ENCODE data around the gene AGPAT4.

The AGPAT4 gene

DNA sequence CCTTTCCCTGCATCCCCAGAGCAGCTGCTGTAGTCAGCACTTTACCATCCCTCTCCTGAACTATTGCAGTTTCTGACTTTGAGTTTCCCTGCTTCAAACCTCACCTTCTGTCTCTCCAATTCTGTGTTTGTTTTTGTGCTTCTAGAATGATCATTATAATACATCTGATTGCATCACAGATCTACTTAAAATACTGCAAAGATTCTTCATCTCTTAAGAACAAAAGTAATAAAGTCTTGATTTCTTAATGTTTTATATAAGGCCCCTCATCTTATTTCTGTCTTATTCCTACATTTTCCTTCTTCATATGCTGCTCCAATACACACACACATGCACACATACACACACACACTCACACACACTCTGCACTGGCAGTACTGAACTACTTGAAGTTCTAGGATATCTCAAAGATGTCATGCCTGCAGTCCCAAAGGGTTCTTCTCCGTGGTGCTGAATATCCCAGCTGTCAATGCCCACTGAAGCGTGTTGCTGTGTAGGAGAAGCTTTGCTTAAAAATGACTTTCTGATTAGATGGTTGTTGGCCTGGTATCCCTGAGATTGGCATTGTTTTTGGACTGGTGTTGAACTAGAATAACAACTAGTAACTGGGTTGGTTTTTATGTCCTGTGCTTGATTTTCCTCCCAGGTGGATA lies 185.1 kb downstream of the AGPAT4 start:
- H3K4me3 ChIP-seq (ENCODE audit: low read depth, low read length): no peak overlapping the region
- TF ChIP-seq, protein P1, sequence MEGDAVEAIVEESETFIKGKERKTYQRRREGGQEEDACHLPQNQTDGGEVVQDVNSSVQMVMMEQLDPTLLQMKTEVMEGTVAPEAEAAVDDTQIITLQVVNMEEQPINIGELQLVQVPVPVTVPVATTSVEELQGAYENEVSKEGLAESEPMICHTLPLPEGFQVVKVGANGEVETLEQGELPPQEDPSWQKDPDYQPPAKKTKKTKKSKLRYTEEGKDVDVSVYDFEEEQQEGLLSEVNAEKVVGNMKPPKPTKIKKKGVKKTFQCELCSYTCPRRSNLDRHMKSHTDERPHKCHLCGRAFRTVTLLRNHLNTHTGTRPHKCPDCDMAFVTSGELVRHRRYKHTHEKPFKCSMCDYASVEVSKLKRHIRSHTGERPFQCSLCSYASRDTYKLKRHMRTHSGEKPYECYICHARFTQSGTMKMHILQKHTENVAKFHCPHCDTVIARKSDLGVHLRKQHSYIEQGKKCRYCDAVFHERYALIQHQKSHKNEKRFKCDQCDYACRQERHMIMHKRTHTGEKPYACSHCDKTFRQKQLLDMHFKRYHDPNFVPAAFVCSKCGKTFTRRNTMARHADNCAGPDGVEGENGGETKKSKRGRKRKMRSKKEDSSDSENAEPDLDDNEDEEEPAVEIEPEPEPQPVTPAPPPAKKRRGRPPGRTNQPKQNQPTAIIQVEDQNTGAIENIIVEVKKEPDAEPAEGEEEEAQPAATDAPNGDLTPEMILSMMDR (IDR thresholded peaks at IDR 0.05; ENCODE audit: borderline replicate concordance, insufficient read depth, low read depth, low read length): no peak

DNA sequence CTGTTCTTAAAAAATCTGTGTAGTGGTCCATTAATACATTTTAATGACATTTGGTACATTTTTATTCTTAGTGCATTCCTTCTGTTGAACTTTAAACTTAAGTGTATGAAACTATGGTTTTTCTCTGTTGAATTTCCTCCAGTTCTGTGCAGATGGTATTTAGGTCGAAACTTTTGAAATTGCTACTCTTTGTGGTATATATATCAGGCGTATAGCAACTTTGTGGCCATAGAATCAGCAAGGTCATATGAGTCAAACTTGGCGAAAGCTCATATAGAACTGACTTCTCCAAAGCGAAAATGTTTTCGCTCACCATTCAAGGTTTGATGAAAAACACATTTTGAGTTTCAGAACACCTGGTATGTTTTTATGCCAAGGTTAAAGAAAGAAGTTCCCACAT lies 188.6 kb downstream of the AGPAT4 start:
- TF ChIP-seq, protein P1 (IDR thresholded peaks at IDR 0.05; ENCODE audit: borderline replicate concordance, insufficient read depth, low read depth, low read length): no peak
- no peak overlapping the region for H3K4me3 ChIP-seq (ENCODE audit: low read depth, low read length)

DNA sequence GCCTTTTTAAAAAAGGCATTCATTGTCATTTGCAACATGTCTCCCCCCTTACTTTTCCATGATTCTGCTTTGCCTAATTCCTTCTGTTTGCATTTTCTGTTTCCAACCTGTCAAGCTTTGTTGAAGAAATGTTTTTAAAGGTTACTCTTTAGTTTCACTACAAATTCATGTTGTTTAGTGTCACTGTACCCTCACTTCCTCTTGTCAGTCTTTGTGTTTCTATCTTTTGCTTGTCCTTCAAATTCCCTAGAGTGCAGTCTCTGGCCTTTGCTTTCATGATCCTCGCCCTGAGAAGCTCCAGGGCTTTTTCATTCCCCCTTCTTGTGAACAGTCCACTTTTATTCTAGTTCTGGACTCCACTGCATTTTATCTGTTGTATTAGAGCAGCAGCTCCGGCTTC lies 191.6 kb downstream of the AGPAT4 start:
- TF ChIP-seq, protein P1 (IDR thresholded peaks at IDR 0.05; ENCODE audit: borderline replicate concordance, insufficient read depth, low read depth, low read length): no peak

DNA sequence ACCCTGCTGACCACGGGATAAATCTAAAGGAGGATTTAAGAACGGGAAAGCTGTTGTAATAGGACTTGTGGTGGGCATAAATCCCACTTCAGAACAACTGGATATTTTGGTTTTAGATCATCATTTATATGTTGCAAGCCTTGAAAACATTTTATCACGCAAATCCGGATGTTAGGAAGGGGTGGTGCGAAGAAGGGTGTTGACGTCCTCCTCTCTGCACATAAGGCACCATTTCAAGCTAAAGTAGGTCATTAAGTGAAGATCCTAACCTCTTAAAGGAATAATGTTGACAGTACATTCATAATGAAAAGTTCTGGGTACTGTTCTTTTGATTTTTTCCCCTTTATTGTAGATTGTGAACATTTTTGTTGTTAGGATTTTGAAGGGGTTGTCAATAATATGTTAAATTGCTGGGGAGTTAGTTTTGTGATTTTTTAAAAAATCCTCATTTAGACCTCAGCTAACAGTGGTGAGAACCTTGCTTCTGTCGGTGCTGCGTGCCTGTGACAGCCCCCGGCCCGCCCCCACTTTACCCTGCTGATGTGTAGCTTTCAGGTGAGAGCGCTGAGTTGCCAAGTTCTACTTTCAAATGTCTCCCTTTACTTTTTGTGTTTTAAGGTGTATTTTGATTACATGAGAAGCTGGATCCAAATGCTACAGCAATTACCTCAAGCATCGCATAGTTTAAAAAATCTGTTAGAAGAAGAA lies 193.4 kb downstream of the AGPAT4 start:
- TF ChIP-seq, protein P1 (IDR thresholded peaks at IDR 0.05; ENCODE audit: borderline replicate concordance, insufficient read depth, low read depth, low read length): no peak
- H3K4me3 ChIP-seq (ENCODE audit: low read depth, low read length): no peak overlapping the region

More for the DNA sequence above, 191.6 kb downstream of the AGPAT4 start:
- no peak overlapping the region for H3K4me3 ChIP-seq (ENCODE audit: low read depth, low read length)

All from GM12875 (cell line).